Activated CD4-positive, alpha-beta memory T cell treated with anti-CD3 and anti-CD28 coated beads for 36 hours (primary cell): ENCODE results near the gene CHST11. TPM values are rescaled to one million over a fixed set of nuclear protein-coding genes. Genes with fewer than 3 reads are reported as not detected.

Experiments
- CTCF ChIA-PET: fragments of 350-600 bp; sonication (Branson Sonifier 250); formaldehyde crosslinking; loops from one replicate; lab custom pipeline; 2021; ENCODE audit warnings: antibody characterized with exemption, inconsistent platforms; lab: Charles Lee
- POLR2A ChIA-PET: fragments of 350-600 bp; sonication (Branson Sonifier 250); formaldehyde crosslinking; loops from one replicate; lab custom pipeline; 2021; ENCODE audit warnings: antibody characterized with exemption; lab: Charles Lee
- DNase-seq: peaks from one replicate; pipeline ENCODE4 v3.0.0-alpha.2; 2020
- H3K27ac Mint-ChIP-seq: one replicate; pipeline ENCODE4 v1.8.0; 2021; ENCODE audit warnings: mixed read lengths
- H3K27me3 Mint-ChIP-seq: one replicate; pipeline ENCODE4 v1.8.0; 2021; ENCODE audit warnings: mixed read lengths
- H3K36me3 Mint-ChIP-seq: one replicate; pipeline ENCODE4 v1.8.0; 2021; ENCODE audit warnings: mixed read lengths
- H3K4me1 Mint-ChIP-seq: one replicate; pipeline ENCODE4 v1.8.0; 2021; ENCODE audit warnings: low read depth, mixed read lengths
- H3K4me3 Mint-ChIP-seq: one replicate; pipeline ENCODE4 v1.8.0; 2021; ENCODE audit warnings: mild to moderate bottlenecking, mixed read lengths
- H3K9me3 Mint-ChIP-seq: one replicate; pipeline ENCODE4 v1.8.0; 2021; ENCODE audit warnings: mixed read lengths
- intact Hi-C: fragments of 100-400 bp; cut with micrococcal nuclease; formaldehyde crosslinking; loops from one replicate; pipeline ENCODE4 v1.15.1; 2023
- total RNA-seq, 2 experiments: library from RNA; stranded (reverse); gene quantifications; one replicate each; pipeline ENCODE4 v1.2.3, GENCODE V29; 2021

CHST11 gene
- total RNA-seq, 2 experiments from 2014 or later: 58.3 to 59.0 TPM

GRCh38 chr12:104719700-104720338 lies 263.1 kb downstream of the CHST11 start:
- Mint-ChIP-seq H3K4me1 (peaks cover 36% of the 10 kb centered on the region), H3K27me3 (no peaks in the 10 kb centered on the region), H3K9me3 (no peaks in the 10 kb centered on the region), H3K4me3 (peak overlapping the region; percentile 74), H3K36me3 (peaks cover 2% of the 10 kb centered on the region), H3K27ac (peak overlapping the region; percentile 89)
- DNase-seq: no peak
- ChIA-PET POLR2A (interaction anchor here (1.1 to 1.5 kb wide), 3 partner anchors 24 to 338 kb away, joined by 3 to 5 read pairs (median 3); no protein-coding TSS in a partner anchor), CTCF (interaction anchor here (0.6 to 2.1 kb wide), 7 partner anchors 10 to 337 kb away, joined by 3 to 6 read pairs (median 3); no protein-coding TSS in a partner anchor)
- intact Hi-C loops: loop anchor here (1.0 to 10.0 kb wide), 2 partner anchors 25 to 335 kb away; no protein-coding TSS in a partner anchor

- Mint-ChIP-seq H3K36me3 (peaks cover 2% of the 10 kb centered on the region), H3K27me3 (no peaks in the 10 kb centered on the region), H3K4me3 (peak overlapping the region; percentile 74), H3K4me1 (peaks cover 39% of the 10 kb centered on the region), H3K27ac (peak overlapping the region; percentile 89), H3K9me3 (no peaks in the 10 kb centered on the region)
- peak; percentile 78 for DNase-seq
- ChIA-PET POLR2A (interaction anchor here (0.8 to 1.5 kb wide), 4 partner anchors 25 to 339 kb away, joined by 3 to 5 read pairs (median 4); no protein-coding TSS in a partner anchor), CTCF (interaction anchor here (1.1 to 2.1 kb wide), 5 partner anchors 11 to 338 kb away, joined by 3 to 6 read pairs (median 4); no protein-coding TSS in a partner anchor)
- intact Hi-C loops: loop anchor here (1.0 to 10.0 kb wide), 2 partner anchors 25 to 336 kb away; no protein-coding TSS in a partner anchor
Measured at GRCh38 chr12:104720339-104721038, 263.7 kb downstream of the CHST11 start.

- Mint-ChIP-seq H3K4me1 (peaks cover 39% of the 10 kb centered on the region), H3K9me3 (no peaks in the 10 kb centered on the region), H3K27me3 (no peaks in the 10 kb centered on the region), H3K36me3 (peaks cover 2% of the 10 kb centered on the region), H3K4me3 (peak overlapping the region; percentile 74), H3K27ac (peak overlapping the region; percentile 89)
- ChIA-PET POLR2A (interaction anchor here (0.8 to 1.5 kb wide), 3 partner anchors 34 to 339 kb away, joined by 3 to 5 read pairs (median 3); no protein-coding TSS in a partner anchor), CTCF (interaction anchor here (1.1 to 2.1 kb wide), 3 partner anchors 11 to 339 kb away, joined by 4 to 6 read pairs (median 5); no protein-coding TSS in a partner anchor)
- no peak for DNase-seq
- intact Hi-C loops: loop anchor here (10.0 kb wide), 1 partner anchor 336 kb away; no protein-coding TSS in a partner anchor
Measured at GRCh38 chr12:104721039-104721405, 264.3 kb downstream of the CHST11 start.

- intact Hi-C loops: loop anchor here (10.0 kb wide), 1 partner anchor 337 kb away; no protein-coding TSS in a partner anchor
- POLR2A ChIA-PET: no interaction called here
- CTCF ChIA-PET: no interaction called here
- Mint-ChIP-seq H3K27ac (no peak overlapping the region), H3K9me3 (no peaks in the 10 kb centered on the region), H3K4me1 (peaks cover 42% of the 10 kb centered on the region), H3K36me3 (peaks cover 2% of the 10 kb centered on the region), H3K4me3 (no peak overlapping the region), H3K27me3 (no peaks in the 10 kb centered on the region)
- no peak for DNase-seq
Measured at GRCh38 chr12:104721936-104722335, 265.2 kb downstream of the CHST11 start.

GRCh38 chr12:104722601-104723534 lies 266.1 kb downstream of the CHST11 start:
- ChIA-PET POLR2A (no interaction called here), CTCF (no interaction called here)
- peaks cover 48% of the 10 kb centered on the region for H3K4me1 Mint-ChIP-seq
- H3K4me3 Mint-ChIP-seq: no peak overlapping the region
- H3K9me3 Mint-ChIP-seq: no peaks in the 10 kb centered on the region
- peaks cover 2% of the 10 kb centered on the region for H3K36me3 Mint-ChIP-seq
- H3K27ac Mint-ChIP-seq: peak overlapping the region; percentile 51
- intact Hi-C loops: loop anchor here (10.0 kb wide), 1 partner anchor 338 kb away; no protein-coding TSS in a partner anchor
- no peak for DNase-seq
- no peaks in the 10 kb centered on the region for H3K27me3 Mint-ChIP-seq

- H3K9me3 Mint-ChIP-seq: no peaks in the 10 kb centered on the region
- H3K4me3 Mint-ChIP-seq: no peak overlapping the region
- no peak overlapping the region for H3K27ac Mint-ChIP-seq
- ChIA-PET CTCF (interaction anchor here (1.0 kb wide), 1 partner anchor 11 kb away, joined by 3 read pairs; no protein-coding TSS in a partner anchor), POLR2A (no interaction called here)
- no peaks in the 10 kb centered on the region for H3K27me3 Mint-ChIP-seq
- intact Hi-C loops: loop anchor here (10.0 kb wide), 1 partner anchor 339 kb away; no protein-coding TSS in a partner anchor
- peaks cover 48% of the 10 kb centered on the region for H3K4me1 Mint-ChIP-seq
- DNase-seq: no peak
- peaks cover 2% of the 10 kb centered on the region for H3K36me3 Mint-ChIP-seq
Measured at GRCh38 chr12:104723895-104724294, 267.1 kb downstream of the CHST11 start.

GRCh38 chr12:104724992-104725585 lies 268.3 kb downstream of the CHST11 start:
- CTCF ChIA-PET: no interaction called here
- no peak for DNase-seq
- no peaks in the 10 kb centered on the region for H3K27me3 Mint-ChIP-seq
- H3K4me3 Mint-ChIP-seq: no peak overlapping the region
- no peak overlapping the region for H3K27ac Mint-ChIP-seq
- H3K9me3 Mint-ChIP-seq: no peaks in the 10 kb centered on the region
- POLR2A ChIA-PET: no interaction called here
- H3K36me3 Mint-ChIP-seq: peaks cover 2% of the 10 kb centered on the region
- H3K4me1 Mint-ChIP-seq: peaks cover 46% of the 10 kb centered on the region
- intact Hi-C loops: loop anchor here (10.0 kb wide), 1 partner anchor 340 kb away; no protein-coding TSS in a partner anchor

GRCh38 chr12:104725610-104726009 lies 268.9 kb downstream of the CHST11 start:
- ChIA-PET CTCF (no interaction called here), POLR2A (no interaction called here)
- DNase-seq: no peak
- H3K4me3 Mint-ChIP-seq: no peak overlapping the region
- intact Hi-C loops: loop anchor here (10.0 kb wide), 1 partner anchor 341 kb away; no protein-coding TSS in a partner anchor
- H3K4me1 Mint-ChIP-seq: peaks cover 40% of the 10 kb centered on the region
- H3K27me3 Mint-ChIP-seq: no peaks in the 10 kb centered on the region
- peaks cover under 1% of the 10 kb centered on the region for H3K36me3 Mint-ChIP-seq
- no peaks in the 10 kb centered on the region for H3K9me3 Mint-ChIP-seq
- no peak overlapping the region for H3K27ac Mint-ChIP-seq

- Mint-ChIP-seq H3K4me1 (peaks cover 35% of the 10 kb centered on the region), H3K9me3 (no peaks in the 10 kb centered on the region), H3K27me3 (no peaks in the 10 kb centered on the region), H3K36me3 (no peaks in the 10 kb centered on the region), H3K27ac (no peak overlapping the region), H3K4me3 (no peak overlapping the region)
- DNase-seq: no peak
- POLR2A ChIA-PET: interaction anchor here (0.6 kb wide), 1 partner anchor 400 kb away, joined by 4 read pairs; no protein-coding TSS in a partner anchor
- intact Hi-C loops: loop anchor here (10.0 kb wide), 1 partner anchor 343 kb away; no protein-coding TSS in a partner anchor
- CTCF ChIA-PET: no interaction called here
Measured at GRCh38 chr12:104727726-104728465, 271.1 kb downstream of the CHST11 start.

- H3K36me3 Mint-ChIP-seq: no peaks in the 10 kb centered on the region
- POLR2A ChIA-PET: no interaction called here
- CTCF ChIA-PET: no interaction called here
Measured at GRCh38 chr12:104729091-104729490, 272.3 kb downstream of the CHST11 start.

More at GRCh38 chr12:104729091-104729490, 272.3 kb downstream of the CHST11 start:
- no peak overlapping the region for H3K4me3 Mint-ChIP-seq
- DNase-seq: no peak
- H3K9me3 Mint-ChIP-seq: no peaks in the 10 kb centered on the region
- peaks cover 42% of the 10 kb centered on the region for H3K4me1 Mint-ChIP-seq
- H3K27me3 Mint-ChIP-seq: no peaks in the 10 kb centered on the region
- intact Hi-C loops: loop anchor here (10.0 kb wide), 1 partner anchor 344 kb away; no protein-coding TSS in a partner anchor
- H3K27ac Mint-ChIP-seq: no peak overlapping the region
